GM21723 (cell line): ENCODE results near the gene RHOJ.
"Not testable (repeated sequence)": the region's sequence is repeated elsewhere in the genome, so short reads cannot be mapped to it uniquely, and the experiment has no call there.

Experiments
- ATAC-seq: cut with Tn5 transposase; IDR thresholded peaks from one replicate; pipeline ENCODE4 v1.9.1; 2021; ENCODE audit warnings: mild to moderate bottlenecking, moderate library complexity; ENCODE audit not compliant: unreplicated experiment

RHOJ gene

GRCh38 chr14:63204407-63205043 lies at the start of gene RHOJ:
Gene RHOJ, plus strand, starts transcription at chr14:63204443. Its CDS starts 427 bp downstream, at chr14:63204870.
- no peak for ATAC-seq

GRCh38 chr14:63155511-63156185 lies 48.6 kb upstream of the RHOJ start:
- ATAC-seq, result no peak

- no peak for ATAC-seq
Observed at GRCh38 chr14:63157195-63157594, 47.0 kb upstream of the RHOJ start.

GRCh38 chr14:63163306-63163705 lies 40.9 kb upstream of the RHOJ start:
- ATAC-seq, result no peak

GRCh38 chr14:63164108-63164683 lies 40.0 kb upstream of the RHOJ start:
- no peak for ATAC-seq

- not testable (repeated sequence) for ATAC-seq
Observed at GRCh38 chr14:63165267-63165666, 39.0 kb upstream of the RHOJ start.

- no peak for ATAC-seq
Observed at GRCh38 chr14:63167044-63167443, 37.2 kb upstream of the RHOJ start.

GRCh38 chr14:63174760-63175191 lies 29.5 kb upstream of the RHOJ start:
- ATAC-seq, result no peak

GRCh38 chr14:63175531-63175930 lies 28.7 kb upstream of the RHOJ start:
- no peak for ATAC-seq

- no peak for ATAC-seq
Observed at GRCh38 chr14:63178912-63179311, 25.3 kb upstream of the RHOJ start.

GRCh38 chr14:63179383-63179782 lies 24.9 kb upstream of the RHOJ start:
- no peak for ATAC-seq

GRCh38 chr14:63180011-63180410 lies 24.2 kb upstream of the RHOJ start:
- ATAC-seq, result no peak

- ATAC-seq, result no peak
Observed at GRCh38 chr14:63182968-63183367, 21.3 kb upstream of the RHOJ start.

GRCh38 chr14:63186453-63186852 lies 17.8 kb upstream of the RHOJ start:
- ATAC-seq, result no peak

GRCh38 chr14:63191211-63191610 lies 13.0 kb upstream of the RHOJ start:
- ATAC-seq, result no peak

- ATAC-seq, result no peak
Observed at GRCh38 chr14:63192085-63192484, 12.2 kb upstream of the RHOJ start.

GRCh38 chr14:63193236-63193635 lies 11.0 kb upstream of the RHOJ start:
- ATAC-seq, result no peak

- ATAC-seq, result no peak
Observed at GRCh38 chr14:63200035-63200740, 4.1 kb upstream of the RHOJ start.

GRCh38 chr14:63200767-63201166 lies 3.5 kb upstream of the RHOJ start:
- no peak for ATAC-seq

GRCh38 chr14:63203015-63203414 lies 1.2 kb upstream of the RHOJ start:
- ATAC-seq, result no peak

GRCh38 chr14:63203618-63204406 lies 431 bp upstream of the RHOJ start:
- ATAC-seq, result no peak
